Activated T-cell treated with anti-CD3 and anti-CD28 coated beads, Interleukin-2, amount 50 U/mL, for 1 hour (primary cell): Measurements from ENCODE around the gene TBC1D16.

Source experiments
- DNase-seq: peaks from one replicate; pipeline ENCODE4 v3.0.0-alpha.2; 2020

The TBC1D16 gene

DNA sequence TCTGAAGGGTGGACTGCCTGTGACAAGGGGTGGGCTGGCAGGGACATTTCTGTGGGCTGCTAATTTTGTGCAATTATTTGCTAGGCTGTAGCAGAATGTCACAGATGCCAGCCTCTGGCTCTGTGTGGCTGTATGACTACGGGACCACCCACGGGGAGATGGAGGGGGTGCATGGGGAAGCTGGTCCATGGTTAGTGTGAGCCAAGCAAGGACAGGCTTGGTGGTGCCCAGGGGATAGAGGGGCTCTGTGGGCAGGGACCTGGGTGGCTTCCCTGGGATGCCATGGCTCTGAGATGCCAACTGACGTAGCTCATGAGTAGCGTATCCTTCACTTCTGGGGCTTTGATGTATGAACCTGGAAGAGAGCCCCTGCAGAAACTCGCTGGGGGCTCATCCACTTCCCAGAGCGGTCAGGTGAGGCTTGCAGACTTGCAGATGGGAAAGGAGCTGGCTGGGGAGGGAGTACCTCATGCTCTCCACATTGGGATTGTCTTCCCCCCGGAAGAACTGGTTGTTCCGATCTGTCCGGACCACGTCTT lies 87.2 kb downstream of the TBC1D16 start:
- no peak for DNase-seq

DNA sequence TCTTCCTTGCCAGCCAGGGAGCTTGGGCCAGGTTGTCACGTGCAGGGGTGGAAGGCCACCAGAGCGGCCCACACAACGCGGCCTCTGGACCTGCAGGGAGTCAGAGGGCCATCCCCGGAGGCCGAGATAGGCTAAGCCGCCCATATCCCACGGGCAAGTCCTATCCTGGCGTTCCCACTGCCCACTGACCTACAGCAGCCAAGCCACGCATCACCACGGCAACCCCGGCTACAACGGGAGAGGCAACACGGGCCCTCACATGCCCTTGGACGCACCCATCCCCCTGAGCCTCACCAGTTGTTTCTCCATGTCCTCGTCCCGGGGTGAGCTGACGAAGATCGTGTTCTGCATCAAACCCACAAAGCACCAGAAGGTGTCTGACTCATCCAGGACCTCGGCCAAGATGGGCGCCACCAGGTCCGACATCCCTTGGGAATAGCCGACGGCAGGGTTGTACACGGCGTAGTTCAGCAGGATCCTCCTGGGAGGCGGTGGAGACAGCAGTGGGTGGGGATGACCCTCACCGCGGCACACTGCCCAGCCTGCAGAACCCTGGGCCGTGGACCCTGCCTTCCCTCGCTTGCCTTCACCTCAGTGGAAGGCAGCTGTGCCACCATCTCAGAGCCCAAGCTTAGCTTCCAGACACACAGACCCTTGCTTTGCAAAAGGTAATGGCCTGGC lies 88.2 kb downstream of the TBC1D16 start:
- DNase-seq, result peak; percentile 7

DNA sequence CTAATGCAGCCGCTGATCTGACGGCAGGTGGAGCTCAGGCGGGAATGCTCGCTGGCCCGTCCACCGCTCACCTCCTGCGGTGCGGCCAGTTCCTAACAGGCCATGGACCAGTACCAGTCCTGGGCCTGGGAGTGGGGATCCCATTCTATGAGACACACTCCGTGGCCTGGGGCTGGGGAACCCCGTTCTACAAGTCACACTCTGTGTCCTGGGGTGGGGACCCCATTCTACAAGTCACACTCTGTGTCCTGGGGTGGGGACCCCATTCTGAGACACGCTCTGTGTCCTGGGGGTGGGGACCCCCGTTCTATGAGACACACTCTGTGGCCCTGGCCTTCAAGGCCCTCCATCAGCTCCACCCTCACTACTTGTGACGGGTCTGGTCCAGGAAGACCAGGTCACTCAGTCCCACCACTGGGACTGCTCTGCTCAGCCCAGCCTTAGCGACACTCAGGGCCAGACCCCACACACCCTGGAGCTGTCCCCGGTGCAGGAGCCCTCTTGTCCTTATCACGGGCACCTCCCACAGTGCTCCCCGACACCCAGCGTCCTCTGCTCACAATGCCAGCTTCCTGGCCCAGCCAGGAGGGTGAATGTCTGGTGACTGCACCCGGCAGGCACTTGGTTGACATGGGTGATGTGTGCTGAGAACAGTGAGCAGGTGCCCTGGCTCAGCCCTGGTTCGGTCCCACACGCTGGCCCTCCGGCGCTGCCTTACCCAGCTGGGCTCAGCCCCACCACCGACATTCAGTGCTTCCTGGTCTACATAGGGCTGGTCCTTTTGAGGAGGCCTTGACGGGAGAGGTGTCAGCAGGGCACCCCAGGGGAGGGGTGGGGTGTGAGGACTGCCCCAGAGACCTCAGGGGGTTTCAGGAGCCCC lies 89.1 kb downstream of the TBC1D16 start:
- peak; percentile 16 for DNase-seq

DNA sequence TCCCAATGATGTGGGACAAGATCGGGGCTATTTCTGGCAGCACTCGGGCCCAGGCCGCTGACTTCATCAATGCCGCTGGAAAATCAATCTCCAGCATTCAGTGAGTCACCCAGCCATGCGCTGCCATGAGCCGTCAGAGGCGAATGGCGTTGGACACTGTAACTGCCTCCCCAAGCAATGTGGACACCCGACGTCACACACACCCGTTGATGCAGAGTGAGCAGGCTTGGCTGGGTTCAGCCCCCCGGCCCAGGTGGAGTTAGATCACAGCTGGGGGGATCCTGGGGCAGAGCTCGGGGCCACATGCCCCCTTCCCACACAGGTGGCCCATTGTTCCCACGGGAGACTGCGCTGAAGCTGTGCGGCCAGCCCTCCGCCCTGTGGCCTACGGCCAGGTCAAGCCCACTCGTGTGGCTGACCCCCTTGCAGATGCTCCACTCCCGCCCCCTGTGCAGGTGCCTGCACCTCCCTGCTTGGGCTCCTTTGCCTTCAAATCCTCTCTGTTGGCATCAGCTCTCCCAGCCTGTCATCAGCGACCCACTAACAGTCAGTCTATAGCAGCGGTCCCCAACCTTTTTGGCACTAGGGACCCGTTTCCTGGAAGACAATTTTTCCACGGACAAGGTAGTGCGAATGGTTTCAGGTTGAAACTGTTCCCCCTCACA lies 89.9 kb downstream of the TBC1D16 start:
- DNase-seq, result no peak

DNA sequence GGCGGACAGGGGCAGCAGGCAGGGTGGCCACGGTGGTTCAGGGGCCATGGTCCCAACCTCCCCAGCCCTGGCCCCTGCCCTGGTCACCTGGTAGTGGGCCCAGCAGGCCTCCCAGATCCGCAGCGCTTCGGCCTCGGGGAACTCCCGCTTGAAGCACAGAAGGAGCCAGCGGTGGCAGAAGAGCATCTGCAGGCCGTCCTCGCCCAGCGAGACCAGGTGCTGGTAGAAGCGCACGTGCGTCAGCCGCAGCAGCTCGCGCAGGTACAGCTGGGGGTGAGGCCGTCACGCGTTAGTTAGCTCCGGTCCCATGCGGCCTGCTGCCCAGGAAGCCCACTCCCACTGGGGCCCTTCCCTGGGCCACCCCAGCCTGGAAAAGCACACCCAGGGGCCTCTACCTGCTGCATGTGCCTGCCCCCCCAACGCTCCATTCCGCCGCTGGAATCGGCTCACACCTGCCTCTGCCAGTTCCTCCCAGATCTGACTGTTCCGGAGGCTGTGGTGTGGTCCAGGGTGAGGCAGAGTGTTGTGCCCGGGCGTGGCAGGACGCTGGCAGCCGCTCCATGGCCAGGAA lies 90.8 kb downstream of the TBC1D16 start:
- peak; percentile 10 for DNase-seq

DNA sequence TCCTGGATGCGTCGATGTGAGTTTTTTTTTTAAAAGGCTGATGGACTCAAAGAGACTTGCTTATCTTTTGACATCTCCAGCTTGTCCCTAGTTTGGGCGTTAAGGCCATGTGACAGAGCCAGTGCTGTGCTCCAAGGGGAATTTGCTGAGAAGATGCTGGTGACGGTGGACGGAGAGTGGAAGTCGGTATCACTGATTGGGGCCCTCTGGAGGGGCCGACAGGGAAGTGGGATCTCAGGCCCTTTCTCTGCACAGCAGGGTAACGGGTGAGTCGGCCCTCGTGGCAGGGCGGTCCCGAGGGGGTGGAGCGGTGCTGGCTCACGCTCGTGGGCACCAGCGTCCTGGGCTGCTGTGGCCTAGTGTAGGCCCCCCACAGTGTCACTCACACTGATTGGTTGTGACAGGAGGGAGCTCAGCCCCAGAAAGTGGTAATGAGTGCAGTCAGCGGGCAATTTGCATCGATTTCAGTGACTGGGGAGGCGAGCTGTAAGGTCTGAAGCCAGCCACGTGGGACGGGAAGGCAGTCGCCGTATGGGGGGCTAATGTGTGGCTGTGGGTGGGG lies 91.3 kb downstream of the TBC1D16 start:
- no peak for DNase-seq

DNA sequence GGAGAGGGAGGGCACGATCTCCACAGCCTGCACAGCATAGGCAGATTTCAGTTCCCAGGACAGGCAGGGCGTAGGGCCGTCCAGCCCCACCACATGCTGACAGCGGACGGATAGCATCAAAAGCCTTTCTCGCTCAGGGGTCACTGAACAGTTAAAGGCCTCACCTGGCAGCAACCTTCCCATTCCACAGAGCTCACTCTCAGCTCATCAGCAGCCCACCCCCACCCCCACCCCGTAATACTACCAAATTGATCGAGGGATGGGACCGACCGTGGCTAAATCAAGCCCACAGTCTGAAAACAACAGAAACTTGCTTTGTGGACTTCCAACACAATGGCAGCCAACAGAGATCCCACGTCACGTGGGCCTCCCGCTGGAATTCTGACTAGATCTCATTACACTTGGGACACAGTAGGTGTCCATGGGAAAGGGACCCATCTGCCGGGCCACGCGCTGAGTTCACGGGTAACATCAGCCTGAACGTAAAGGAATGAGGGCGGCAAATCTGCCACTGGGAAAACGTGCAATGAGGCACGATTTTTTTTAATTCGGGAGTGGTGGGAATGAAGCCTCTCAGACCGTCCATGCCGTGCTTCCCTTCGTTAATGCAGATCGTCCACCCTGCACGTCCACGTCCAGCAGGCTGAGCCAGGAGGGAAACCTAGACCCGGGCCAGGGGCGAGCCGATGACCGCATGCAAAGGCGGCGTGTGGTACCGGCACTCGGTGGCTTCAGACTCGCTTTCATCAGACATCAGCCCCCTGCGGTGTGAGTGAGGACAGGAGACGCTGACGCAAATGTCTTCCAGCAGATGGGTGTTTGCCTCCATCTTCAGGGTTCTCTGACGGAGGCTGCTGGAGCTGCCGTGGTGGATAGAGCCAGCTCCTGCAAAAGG lies 92.1 kb downstream of the TBC1D16 start:
- peak; percentile 15 for DNase-seq

DNA sequence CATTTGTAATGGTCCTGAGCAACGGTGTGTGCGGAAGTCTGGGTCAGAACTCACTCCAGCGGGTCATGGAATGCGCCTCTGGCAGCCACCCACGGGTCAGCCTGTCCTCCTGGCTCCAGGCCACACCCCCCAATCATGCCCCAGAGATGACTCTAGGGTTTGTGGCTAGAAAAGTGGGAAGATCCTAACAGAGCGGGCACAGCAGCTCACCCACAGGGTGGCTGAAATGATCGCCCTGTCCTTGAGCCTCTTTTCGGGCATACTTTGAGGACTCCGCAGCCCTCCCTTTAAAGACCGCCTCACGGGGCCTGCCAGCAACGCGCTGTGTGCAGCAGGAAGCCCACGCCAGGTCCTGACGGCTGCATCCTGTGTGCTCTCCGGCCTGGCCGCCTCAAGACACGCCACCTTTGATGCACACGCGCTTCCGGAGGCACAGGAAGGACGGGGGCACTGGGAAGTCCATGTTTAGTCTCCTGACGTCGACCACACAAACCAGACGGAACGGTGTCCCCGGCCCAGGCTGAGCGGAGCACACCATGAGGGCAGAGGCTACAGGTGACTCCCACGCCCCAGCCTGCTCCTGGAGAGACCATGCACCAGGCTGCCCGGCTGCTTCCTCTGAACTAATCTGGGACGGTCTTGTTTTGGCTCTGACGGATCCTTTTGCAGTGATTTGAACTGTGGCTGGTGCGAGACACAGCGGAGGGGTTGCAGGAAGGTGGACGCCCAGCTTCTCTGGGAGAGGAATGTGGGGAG lies 92.9 kb downstream of the TBC1D16 start:
- DNase-seq, result no peak

DNA sequence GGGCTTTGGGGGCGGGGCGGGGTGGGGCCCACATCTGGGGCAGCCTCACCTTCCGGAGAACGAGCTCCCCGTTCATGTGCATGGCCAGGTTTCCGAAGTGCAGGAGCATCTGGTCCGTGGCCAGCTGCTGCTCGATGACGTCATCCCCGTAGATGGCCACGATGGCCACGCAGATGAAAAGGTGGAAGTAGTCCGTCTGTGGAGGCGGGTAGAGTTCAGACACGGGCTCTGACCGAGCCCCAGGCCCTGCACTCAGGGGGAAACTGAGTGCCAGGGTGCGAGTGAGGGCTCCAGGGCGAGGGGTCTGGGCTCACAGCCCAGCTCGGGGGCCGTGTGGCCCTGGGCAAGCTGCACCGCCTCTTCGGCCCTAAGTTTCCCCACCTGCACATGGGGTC lies 93.7 kb downstream of the TBC1D16 start:
- DNase-seq, result no peak

DNA sequence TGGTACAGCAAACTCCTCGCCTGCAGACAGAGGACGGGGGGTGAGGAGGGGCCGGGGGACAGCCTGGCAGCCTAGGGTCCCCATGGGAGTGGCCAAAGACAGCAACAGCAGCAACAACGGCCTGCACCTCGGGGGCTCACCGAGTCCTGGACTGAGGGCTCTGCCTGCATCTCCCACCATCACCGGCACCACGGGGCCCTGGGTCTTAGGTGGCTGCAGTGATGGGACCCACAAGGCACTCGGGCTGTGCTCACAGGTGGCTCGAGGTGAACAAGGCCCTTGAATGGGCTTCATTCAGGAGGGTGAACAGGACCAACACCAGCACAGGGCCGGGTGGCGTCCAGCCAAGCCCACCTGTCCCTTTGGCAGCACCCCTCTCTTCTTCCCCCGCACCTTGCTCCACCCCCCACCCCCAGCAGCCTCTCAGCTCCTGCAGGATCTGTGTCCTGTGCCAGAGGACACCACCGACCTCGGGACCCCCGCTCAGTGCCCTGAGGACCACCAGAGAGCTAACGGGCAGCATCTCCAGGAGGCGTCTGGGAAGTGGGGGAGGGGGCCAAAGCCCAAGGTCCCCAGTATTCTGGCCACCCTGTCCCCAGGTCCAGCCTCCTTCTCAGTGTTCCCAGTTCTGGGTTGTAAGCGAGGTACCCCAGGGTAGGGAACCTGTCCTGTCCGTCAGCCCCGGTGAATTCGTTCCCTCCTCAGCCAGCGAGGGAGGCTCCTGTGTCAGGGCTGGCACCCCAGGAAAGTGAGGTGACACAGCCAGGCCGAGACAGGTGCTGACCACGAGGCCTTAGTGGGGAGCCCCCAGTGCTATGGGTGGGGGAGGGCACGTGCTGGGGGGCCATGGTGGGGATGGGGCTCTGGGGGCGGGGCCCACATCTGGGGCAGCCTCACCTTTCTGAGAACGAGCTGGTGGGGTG lies 94.3 kb downstream of the TBC1D16 start:
- DNase-seq, result no peak

DNA sequence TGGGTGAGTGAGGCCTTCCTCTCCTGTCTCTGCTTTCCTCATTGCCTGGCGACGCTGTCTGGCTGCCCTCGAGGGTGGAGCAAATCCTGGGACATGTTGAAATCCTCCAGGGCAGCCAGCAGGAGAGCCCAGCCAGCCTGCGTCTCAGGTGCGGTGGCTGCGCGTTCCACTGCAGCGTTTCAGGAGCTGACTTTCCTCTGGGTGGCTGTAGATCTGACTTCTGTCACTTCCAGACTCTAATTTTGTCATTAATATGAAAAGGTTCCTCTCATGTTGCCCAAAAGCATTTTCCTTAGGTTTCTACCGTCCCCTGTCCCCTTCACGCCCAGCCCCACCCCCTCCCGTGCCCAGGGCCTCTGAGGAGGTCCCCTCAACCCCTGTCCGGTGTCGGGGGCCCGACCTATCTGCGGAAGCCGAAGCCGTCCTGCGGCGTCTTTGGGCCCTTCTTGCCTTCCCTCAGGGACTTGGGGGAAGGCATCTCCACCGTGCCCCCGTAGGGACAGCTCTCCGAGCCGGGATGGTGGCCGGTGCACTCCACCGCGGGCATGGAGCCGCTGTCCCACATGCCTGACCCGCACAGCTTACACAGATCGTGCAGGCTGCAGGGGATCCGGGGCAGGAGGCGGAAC lies 95.1 kb downstream of the TBC1D16 start:
- DNase-seq, result no peak

DNA sequence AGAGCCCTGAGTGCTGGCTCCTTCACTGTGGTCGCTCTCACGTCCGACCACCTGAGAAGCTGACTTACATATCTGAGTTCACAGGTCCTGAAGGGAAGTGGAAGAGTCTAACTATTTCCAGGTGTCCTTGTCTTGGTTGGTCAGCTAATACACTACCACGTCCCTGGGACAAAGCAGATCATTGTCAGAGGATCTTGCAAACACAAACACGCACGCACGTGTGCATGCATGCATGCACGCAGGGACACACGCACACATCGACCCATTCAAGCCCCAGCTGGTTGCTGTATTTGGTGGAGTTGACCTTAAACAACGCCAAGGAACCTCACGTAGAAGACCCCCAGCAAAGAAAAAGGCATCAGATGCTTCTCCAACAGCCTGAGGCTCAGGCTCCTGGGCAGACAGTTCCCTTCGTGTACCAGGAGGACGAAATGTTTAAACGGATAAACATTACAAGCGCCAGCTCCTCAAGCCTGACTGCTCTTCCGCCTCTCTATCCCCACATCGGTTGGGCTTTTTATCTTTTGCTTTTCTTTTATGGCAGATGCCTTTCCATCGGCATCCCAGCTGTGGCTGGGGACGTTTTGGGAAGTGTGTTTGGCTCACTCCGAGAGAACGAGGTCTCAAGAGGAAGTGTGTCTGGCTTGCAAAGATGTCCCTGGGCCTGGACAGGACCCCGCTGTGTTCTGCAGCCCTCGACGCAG lies 95.8 kb downstream of the TBC1D16 start:
- no peak for DNase-seq

DNA sequence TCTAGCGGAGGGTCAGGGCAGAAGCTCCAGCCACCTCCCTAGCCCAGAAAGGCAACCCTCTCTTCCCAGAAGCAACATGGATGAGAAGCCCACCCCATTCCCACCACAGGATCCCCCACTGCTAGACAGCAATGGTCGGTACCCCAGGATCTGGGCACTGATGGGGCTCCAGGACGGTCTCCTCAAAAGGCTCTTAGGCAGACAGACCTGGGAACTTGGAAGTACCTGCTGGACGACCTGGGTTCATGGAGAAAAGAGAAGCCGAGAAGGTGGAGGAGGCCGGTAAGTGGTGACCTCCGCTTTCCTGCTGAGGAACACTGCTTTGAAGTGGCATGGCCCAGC lies 96.6 kb downstream of the TBC1D16 start:
- DNase-seq, result no peak

DNA sequence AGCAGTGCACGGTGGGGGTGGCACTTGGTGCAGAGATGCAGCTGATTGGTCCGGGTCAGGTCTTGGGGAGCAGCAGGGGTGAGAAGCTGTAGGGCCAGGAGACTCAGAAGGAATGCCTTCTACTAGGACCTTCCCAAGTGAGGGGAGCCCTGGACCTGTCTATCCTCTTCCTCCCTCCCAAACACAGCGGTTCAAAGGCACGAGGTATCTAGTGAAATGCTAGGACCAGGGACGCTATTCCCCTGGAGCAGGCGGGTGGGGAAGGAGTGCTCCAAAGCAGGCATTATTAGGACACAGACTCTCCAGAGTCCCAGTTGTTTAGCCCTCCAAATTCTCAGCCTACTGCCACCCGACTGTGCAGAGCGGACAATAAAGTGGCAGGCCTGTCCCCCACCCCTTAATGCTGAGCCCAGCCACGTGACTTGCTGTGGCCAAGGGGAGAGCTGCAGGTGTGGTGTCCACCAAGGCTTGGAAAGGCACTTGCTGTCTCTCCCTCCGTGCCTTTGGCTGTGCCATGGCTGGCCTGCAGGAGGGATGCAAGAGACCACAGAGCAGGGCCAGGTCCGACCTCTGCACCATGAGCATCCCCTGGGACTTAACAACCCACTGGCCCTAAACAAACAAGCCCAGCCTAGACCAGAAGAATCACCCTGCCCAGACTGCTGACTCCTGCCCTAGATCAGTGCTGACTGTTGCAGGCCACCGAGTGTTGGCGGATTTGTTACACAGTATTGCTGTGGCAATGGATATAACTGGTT lies 97.2 kb downstream of the TBC1D16 start:
- no peak for DNase-seq

DNA sequence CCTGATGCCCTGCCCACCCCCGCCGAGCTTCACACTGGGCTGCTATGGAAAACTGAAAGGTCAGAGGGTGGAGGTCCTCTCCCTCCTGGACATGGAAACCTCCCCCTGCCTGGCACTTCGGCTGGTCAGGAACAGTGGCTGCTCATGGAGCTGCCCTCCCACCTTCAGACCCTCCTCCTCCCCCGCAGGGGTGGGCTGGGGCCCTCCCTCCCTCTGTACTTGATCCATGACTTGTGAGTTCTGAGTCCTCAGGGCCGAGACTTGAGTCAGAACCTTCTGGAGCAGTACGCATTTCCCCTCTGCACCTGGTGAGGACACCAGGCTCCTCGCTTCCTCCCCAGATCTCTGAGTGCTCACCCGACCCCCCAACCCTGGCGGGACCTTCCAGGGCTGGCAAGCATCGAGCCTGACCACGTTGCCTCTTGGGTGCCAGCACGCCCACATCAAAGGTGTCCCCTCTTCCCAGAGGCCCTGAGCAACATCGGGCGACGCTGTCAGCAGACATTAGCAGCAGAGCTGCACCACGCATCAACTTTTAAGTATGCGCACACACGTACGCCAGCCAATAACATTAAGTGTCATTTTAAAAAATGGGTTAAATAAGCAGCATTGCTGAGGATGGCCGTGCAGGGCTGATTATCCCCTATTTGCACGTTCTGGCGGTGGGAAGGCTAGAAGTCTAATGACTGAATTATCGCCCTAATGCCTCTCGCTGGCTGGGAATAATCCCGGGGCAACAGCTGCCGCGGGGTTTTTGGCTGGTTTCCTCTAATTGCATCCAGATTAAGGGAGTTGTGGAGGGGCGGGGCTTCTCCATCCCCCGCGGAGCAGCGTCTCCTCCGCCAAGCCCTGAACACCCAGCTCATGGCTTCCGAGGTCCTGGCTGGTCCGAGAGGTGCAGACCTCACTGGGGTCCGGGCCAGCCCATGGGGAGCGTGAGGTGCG lies 98.0 kb downstream of the TBC1D16 start:
- DNase-seq, result no peak

DNA sequence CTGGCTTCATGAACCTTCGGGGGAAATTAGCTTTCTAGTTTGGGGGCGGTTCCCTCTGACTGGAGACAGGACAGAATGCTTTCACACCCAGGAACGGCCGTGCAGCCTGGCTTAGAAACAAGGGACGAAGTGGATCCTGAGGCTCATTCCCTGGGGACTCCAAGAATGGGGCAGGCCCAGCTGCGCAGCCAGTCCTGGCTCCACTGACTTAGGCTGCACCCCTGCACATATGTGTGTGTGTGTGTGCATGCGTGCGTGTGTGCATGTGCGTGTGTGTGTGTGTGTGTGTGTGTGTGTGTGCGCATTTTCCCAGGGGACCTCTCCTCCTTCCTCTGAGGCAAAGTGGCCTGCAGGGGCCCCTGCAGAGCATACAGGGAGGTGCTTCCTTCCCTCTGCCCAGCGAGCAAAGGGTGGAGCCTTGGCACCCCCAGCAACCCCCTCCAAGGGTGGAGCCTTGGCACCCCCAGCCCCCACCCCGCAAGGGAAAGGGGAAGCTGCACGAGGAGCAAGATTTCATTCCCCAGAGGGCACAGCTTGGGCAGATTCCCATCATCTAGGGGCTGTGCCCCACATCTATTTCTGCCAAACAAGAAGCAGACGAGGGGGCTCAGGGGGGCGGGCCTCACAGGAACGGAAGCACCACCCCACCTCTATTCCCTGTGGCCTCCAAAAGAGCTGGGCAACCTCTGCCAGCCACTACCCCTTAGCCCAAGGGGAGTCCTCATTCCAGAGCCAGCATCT lies 98.9 kb downstream of the TBC1D16 start:
- DNase-seq, result no peak
